MM.1S (cell line): ENCODE results near the gene EPHB1.

Experiments used
- EZH2 ChIP-seq: fragments of 300-600 bp; sonication (generic); optimal IDR thresholded peaks from 2 replicates; pipeline ENCODE3; 2017; ENCODE audit warnings: low read depth, mild to moderate bottlenecking, antibody characterized with exemption, low read length, mixed read lengths
- TF ChIP-seq, protein P1 (sequence below): fragments of 300-600 bp; sonication (generic); IDR thresholded peaks from 2 replicates; pipeline ENCODE4 v1.5.1; 2016; ENCODE audit warnings: antibody characterized with exemption, low read length, mixed read lengths

DNA sequence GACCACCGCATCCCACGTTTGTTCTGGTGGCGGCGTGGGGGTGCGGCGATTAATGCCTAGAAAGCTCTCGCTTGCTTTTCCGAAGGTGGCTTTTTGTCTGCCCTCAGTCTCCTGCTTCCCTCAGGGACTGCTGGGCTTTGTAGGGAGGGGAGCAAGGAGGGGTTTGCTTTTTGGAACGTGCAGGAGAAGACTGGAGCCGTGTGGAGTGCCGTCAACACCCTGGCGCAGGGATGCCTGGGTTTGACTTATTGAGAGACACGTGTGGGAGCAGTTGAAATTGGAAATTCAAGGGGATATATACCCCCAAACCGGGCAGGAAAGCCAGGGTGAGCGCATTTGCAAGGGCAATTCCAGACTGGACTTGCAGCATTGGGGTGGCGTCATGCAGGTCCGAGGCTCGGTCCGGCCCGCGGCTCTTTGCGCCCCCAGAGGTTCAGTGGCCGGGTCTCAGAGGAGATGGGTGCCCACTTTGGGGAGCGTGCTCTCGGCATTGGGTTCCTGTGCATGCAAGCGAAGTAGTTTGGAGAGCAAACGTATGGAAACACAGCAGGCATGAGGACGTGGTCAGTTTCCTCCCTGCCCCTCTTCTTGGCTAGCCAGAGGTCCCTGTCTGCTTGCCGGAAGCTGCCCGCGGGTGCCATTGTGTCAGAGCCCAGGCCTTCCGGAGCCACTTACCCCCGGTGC, 2.1 kb downstream of the EPHB1 start:
- no peak for TF ChIP-seq EZH2
- TF ChIP-seq, protein P1, sequence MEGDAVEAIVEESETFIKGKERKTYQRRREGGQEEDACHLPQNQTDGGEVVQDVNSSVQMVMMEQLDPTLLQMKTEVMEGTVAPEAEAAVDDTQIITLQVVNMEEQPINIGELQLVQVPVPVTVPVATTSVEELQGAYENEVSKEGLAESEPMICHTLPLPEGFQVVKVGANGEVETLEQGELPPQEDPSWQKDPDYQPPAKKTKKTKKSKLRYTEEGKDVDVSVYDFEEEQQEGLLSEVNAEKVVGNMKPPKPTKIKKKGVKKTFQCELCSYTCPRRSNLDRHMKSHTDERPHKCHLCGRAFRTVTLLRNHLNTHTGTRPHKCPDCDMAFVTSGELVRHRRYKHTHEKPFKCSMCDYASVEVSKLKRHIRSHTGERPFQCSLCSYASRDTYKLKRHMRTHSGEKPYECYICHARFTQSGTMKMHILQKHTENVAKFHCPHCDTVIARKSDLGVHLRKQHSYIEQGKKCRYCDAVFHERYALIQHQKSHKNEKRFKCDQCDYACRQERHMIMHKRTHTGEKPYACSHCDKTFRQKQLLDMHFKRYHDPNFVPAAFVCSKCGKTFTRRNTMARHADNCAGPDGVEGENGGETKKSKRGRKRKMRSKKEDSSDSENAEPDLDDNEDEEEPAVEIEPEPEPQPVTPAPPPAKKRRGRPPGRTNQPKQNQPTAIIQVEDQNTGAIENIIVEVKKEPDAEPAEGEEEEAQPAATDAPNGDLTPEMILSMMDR, result no peak
